GM12865 (cell line): Measurements from ENCODE around the gene EME1.

Experiments used
- DNase-seq: peaks from one replicate; pipeline ENCODE4 v3.0.0; 2010; ENCODE audit warnings: low read depth
- H3K4me3 ChIP-seq: 2 replicates; pipeline ENCODE4 v1.5.1; 2011; ENCODE audit warnings: mild to moderate bottlenecking, low read depth, low read length, control low read depth
- TF ChIP-seq, protein P1 (sequence below): IDR thresholded peaks from 2 replicates; pipeline ENCODE4 v1.5.1; 2011; ENCODE audit warnings: low read length, control low read depth, low read depth, inconsistent platforms; ENCODE audit not compliant: insufficient read depth; ENCODE audit errors: missing control alignments

The EME1 gene

DNA sequence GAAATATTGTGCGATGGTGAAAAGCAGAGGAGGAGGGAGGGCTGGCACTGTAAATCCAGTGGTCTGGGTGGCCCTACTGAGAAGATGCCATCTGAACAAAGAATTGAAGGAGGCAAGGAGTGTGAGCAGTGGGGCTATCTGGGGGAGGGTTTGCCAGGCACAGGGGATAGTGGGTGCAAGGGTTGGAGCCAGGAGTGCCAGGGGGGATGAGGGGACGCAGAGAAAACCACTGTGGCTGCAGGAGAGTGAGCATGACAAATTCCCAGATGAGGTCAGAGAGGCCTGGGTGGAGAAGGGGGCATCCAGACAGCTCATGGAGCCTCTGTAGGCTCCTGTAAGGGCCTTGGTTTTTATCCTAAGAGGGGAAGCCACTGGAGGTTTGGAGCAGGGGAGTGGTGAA, 22.3 kb upstream of the EME1 start:
- no peak for DNase-seq
- TF ChIP-seq, protein P1, sequence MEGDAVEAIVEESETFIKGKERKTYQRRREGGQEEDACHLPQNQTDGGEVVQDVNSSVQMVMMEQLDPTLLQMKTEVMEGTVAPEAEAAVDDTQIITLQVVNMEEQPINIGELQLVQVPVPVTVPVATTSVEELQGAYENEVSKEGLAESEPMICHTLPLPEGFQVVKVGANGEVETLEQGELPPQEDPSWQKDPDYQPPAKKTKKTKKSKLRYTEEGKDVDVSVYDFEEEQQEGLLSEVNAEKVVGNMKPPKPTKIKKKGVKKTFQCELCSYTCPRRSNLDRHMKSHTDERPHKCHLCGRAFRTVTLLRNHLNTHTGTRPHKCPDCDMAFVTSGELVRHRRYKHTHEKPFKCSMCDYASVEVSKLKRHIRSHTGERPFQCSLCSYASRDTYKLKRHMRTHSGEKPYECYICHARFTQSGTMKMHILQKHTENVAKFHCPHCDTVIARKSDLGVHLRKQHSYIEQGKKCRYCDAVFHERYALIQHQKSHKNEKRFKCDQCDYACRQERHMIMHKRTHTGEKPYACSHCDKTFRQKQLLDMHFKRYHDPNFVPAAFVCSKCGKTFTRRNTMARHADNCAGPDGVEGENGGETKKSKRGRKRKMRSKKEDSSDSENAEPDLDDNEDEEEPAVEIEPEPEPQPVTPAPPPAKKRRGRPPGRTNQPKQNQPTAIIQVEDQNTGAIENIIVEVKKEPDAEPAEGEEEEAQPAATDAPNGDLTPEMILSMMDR = no peak
- no peak overlapping the region for H3K4me3 ChIP-seq

DNA sequence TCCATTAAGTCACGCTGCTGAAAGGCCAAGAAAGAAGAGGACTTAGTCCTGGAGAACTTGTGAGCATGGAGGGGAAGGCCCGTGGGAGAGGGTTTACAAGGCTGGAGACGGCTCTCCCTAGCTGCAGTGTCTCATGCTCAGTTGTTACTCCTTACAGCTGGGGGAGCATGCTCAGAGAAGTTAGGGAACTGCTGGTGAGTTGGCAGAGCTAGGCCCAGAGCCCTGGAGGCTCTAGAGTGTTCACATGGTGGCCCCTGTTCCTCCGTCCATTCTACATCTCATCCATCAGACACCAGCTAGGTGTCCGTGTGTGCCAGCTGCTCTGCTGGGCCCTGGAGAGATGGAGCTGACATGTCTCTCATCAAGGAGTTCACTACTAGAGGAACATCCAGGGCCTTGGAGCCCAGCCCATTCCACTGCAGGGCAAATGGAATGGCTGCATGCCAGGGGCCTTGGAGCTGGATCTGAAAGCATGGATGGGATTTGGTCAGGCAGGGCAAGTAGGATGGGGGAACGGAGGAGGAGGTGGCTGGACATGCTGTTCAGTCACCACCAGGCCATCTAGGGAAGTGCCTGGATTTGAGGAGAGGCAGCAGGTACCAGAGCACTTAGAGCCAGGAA, 20.8 kb upstream of the EME1 start:
- DNase-seq = no peak
- TF ChIP-seq, protein P1 = no peak
- H3K4me3 ChIP-seq = no peak overlapping the region

DNA sequence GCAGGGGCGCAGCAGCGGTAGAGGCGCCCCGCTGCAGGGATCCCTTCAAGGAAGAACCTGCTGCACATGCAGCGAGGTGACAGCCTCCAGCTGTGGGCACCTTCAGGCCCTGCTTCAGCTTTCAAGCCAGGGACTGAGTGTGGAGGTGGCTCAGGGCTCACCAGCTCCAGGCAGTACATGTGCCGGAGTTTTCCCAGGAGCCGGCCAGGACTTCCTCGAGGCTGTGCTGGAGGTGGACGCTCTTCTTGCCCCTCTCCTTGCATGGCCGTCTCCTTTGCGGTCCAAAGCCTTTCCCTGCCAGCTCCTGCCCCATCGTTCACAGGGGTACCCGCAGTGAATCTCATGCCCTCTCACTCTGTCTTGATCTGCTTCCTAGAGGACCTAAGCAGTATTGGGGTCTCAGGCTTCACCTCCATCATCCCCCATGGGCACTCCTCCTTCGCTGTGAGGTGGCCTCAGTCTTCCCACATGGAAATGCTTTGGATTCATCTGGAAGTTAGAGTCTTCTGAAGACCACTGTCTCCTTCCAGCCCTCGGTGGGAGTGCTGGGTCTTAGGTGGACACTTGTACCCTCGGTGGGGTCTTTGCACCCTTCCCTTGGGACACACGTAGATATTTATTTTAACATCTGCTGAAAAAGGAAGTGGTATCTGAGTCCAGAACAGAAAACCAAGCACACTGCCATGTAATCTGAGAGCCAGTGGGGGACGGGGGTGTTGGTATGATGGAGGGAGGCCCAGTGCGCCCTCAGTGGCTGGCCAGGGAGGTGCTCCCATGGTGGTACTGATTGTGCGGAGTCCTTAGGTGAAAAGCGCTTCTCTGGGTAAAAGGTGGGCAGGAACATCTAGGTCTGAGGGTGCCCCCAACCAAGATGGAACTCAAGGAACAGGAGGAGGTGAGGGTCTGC, 20.1 kb upstream of the EME1 start:
- DNase-seq = no peak
- TF ChIP-seq, protein P1 = no peak
- H3K4me3 ChIP-seq = no peak overlapping the region

DNA sequence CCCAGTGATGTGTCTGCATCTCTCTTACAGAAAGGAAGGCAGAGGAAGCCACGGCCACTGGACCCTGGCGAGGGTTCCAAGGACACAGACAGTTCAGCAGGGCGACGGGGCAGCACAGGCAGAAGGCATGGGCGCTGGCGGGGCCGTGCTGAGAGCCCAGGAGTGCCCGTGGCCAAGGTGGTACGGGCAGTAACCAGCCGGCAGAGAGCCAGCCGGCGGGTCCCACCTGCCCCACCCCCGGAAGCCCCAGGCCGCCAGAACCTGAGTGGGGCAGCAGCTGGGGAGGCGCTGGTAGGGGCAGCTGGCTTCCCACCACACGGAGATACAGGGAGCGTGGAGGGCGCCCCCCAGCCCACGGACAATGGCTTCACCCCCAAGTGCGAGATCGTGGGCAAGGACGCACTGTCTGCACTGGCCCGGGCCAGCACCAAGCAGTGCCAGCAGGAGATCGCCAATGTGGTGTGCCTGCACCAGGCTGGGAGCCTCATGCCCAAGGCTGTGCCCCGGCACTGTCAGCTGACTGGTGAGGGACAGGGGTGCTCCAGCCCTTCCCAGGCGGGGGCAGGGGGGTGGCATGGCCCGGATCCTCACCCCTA, 19.3 kb upstream of the EME1 start:
- H3K4me3 ChIP-seq = no peak overlapping the region
- TF ChIP-seq, protein P1 = no peak
- no peak for DNase-seq

DNA sequence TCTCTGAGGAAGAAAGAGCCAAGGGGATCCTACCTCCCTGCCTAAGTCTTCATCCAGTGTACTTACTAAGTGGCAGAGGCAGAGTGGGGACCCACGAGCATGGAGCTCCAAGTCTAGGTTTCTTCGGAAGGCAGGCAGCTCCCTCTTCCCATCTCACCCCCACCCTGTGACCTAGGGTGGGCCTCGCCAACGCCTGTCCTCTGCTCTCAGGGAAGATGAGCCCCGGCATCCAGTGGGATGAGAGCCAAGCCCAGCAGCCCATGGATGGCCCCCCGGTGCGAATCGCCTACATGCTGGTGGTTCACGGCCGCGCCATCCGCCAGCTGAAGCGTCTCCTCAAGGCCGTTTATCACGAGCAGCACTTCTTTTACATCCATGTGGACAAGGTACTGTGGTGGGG, 18.8 kb upstream of the EME1 start:
- TF ChIP-seq, protein P1 = no peak
- DNase-seq = no peak

DNA sequence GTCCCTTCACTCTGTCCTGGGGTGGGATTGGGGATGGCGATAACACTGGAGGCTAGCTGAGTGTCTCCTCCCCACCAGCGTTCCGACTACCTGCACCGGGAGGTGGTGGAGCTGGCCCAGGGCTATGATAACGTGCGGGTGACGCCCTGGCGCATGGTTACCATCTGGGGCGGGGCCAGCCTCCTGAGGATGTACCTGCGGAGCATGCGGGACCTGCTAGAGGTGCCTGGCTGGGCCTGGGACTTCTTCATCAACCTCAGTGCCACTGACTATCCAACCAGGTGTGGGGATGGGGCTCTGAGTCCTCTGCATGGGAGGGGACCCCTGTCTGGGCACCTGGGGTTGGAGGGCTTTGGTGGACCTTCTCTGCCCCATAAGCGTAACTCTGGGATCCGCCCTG, 18.3 kb upstream of the EME1 start:
- TF ChIP-seq, protein P1 = no peak
- no peak overlapping the region for H3K4me3 ChIP-seq
- DNase-seq = no peak

More for the DNA sequence above, 18.8 kb upstream of the EME1 start:
- H3K4me3 ChIP-seq = no peak overlapping the region
